OCI-LY7 (cell line): ENCODE results near the gene LRP8.

Experiments used
- CTCF ChIP-seq: fragments of 200-600 bp; sonication (generic); conservative IDR thresholded peaks from 2 replicates; pipeline ENCODE4 v1.5.1; 2014; ENCODE audit warnings: mild to moderate bottlenecking, antibody characterized with exemption, low read length, moderate library complexity, mixed read lengths
- EZH2phosphoT487 ChIP-seq: fragments of 200-600 bp; sonication (generic); IDR thresholded peaks from 2 replicates; pipeline ENCODE4 v1.6.1; 2018; ENCODE audit warnings: low read depth, borderline replicate concordance, mild to moderate bottlenecking, mixed run types, antibody characterized with exemption, low read length, moderate library complexity, mixed read lengths

- TF ChIP-seq CTCF: no peak
- TF ChIP-seq EZH2phosphoT487: no peak
Observed at GRCh38 chr1:53332833-53333232, 5.0 kb upstream of the LRP8 start.
